H1 (cell line): Measurements from ENCODE around the gene MYO5B. TPM values are rescaled to one million over a fixed set of nuclear protein-coding genes. Genes with fewer than 3 reads are reported as not detected.

Experiments used
- CTCF ChIA-PET: fragments of 300-600 bp; sonication (Branson Sonifier 250); formaldehyde crosslinking; loops from one replicate; lab custom pipeline; 2021; ENCODE audit not compliant: partially characterized antibody; lab: Charles Lee
- POLR2A ChIA-PET: fragments of 300-600 bp; sonication (Branson Sonifier 250); formaldehyde crosslinking; loops from one replicate; lab custom pipeline; 2021; ENCODE audit warnings: inconsistent platforms; ENCODE audit not compliant: partially characterized antibody; lab: Charles Lee
- DNase-seq, 2 experiments: peaks; one replicate each; pipeline versions ENCODE4 v3.0.0 to v3.0.0-alpha.2; 2010 to 2022; ENCODE audit warnings: low spot score in 2 of 2, low read depth in 1 of 2, mixed read lengths in 1 of 2
- FAIRE-seq: peaks from 2 replicates; lab custom pipeline; 2011; peaks lifted over from hg19 to GRCh38; lab: Jason Lieb, UNC
- H2AFZ ChIP-seq: 2 replicates; pipeline ENCODE4 v1.8.1; 2012; ENCODE audit warnings: low read length, inconsistent platforms
- H2AK5ac ChIP-seq: 2 replicates; pipeline ENCODE4 v1.6.1; 2013; ENCODE audit warnings: low read depth, low read length
- H2BK120ac ChIP-seq: replicated peaks from 2 replicates; pipeline ENCODE3; 2013; ENCODE audit warnings: low read depth, low read length, inconsistent platforms
- H2BK12ac ChIP-seq: 2 replicates; pipeline ENCODE4 v1.6.1; 2013; ENCODE audit warnings: low read depth, low read length
- H2BK15ac ChIP-seq: 2 replicates; pipeline ENCODE4 v1.6.1; 2013; ENCODE audit warnings: low read length
- H2BK20ac ChIP-seq: 2 replicates; pipeline ENCODE4 v1.6.1; 2013; ENCODE audit warnings: low read length
- H2BK5ac ChIP-seq: 2 replicates; pipeline ENCODE4 v1.6.1; 2013; ENCODE audit warnings: low read depth, low read length
- H3K14ac ChIP-seq: 2 replicates; pipeline ENCODE4 v1.6.1; 2013; ENCODE audit warnings: inconsistent platforms; ENCODE audit not compliant: insufficient read length
- H3K18ac ChIP-seq: 2 replicates; pipeline ENCODE4 v1.6.1; 2013; ENCODE audit warnings: low read length; ENCODE audit errors: extremely low read depth
- H3K23ac ChIP-seq: 2 replicates; pipeline ENCODE4 v1.6.1; 2013; ENCODE audit warnings: inconsistent platforms; ENCODE audit not compliant: insufficient read length
- H3K23me2 ChIP-seq: 2 replicates; pipeline ENCODE4 v1.6.1; 2013; ENCODE audit warnings: low read depth, low read length
- H3K27ac ChIP-seq: 2 replicates; pipeline ENCODE4 v1.6.1; 2011; ENCODE audit warnings: low read depth, low read length, inconsistent platforms
- H3K27me3 ChIP-seq, 4 experiments: replicated peaks in 1 of 4; 1 replicate in 1 of 4; 2 replicates in 3 of 4; pipeline versions ENCODE4 v1.6.1 to v1.8.1; 2011 to 2013; ENCODE audit warnings: low read length in 3 of 4, mild to moderate bottlenecking in 3 of 4, inconsistent platforms in 2 of 4, mixed read lengths in 2 of 4, moderate library complexity in 1 of 4; ENCODE audit not compliant: control insufficient read depth in 3 of 4, insufficient read depth in 3 of 4; ENCODE audit errors: extremely low read depth in 1 of 4
- H3K36me3 ChIP-seq, 4 experiments: 2 replicates each; pipeline versions ENCODE4 v1.6.1 to v1.8.1; 2011 to 2013; ENCODE audit warnings: mild to moderate bottlenecking in 4 of 4, low read length in 3 of 4, moderate library complexity in 2 of 4, control low read depth in 1 of 4, inconsistent platforms in 1 of 4; ENCODE audit not compliant: insufficient read depth in 4 of 4, control insufficient read depth in 2 of 4
- H3K4ac ChIP-seq: replicated peaks from 2 replicates; pipeline ENCODE3; 2013; ENCODE audit warnings: low read length, low read depth, mixed read lengths, inconsistent platforms; ENCODE audit not compliant: insufficient read length
- H3K4me1 ChIP-seq, 4 experiments: replicated peaks in 1 of 4; 1 replicate in 1 of 4; 2 replicates in 3 of 4; pipeline versions ENCODE4 v1.6.1 to v1.8.1; 2011 to 2013; ENCODE audit warnings: low read length in 3 of 4, inconsistent platforms in 2 of 4, mixed read lengths in 1 of 4; ENCODE audit not compliant: insufficient read depth in 4 of 4, control insufficient read depth in 3 of 4
- H3K4me2 ChIP-seq, 2 experiments: 2 replicates each; pipeline versions ENCODE4 v1.6.1 to v1.8.1; 2011 to 2013; ENCODE audit warnings: low read depth in 2 of 2, low read length in 2 of 2, control low read depth in 1 of 2, inconsistent platforms in 1 of 2, mild to moderate bottlenecking in 1 of 2; ENCODE audit not compliant: insufficient read depth in 1 of 2
- H3K4me3 ChIP-seq, 4 experiments: fragments of 200-600, 300-600 bp in 1 of 4; sonication (generic), shearing (Covaris generic), sonication (Bioruptor Twin) in 1 of 4; 2 replicates each; pipeline versions ENCODE4 v1.5.1 to v1.8.1; 2011 to 2016; ENCODE audit warnings: low read length in 4 of 4, low read depth in 3 of 4, control low read depth in 2 of 4, inconsistent platforms in 2 of 4, mild to moderate bottlenecking in 2 of 4, mixed read lengths in 1 of 4, moderate library complexity in 1 of 4; ENCODE audit not compliant: insufficient read depth in 2 of 4; ENCODE audit errors: extremely low read depth in 1 of 4
- H3K56ac ChIP-seq: replicated peaks from 2 replicates; pipeline ENCODE3; 2013; ENCODE audit warnings: low read depth, mild to moderate bottlenecking, mixed read lengths, low read length, inconsistent platforms; ENCODE audit not compliant: insufficient read length
- H3K79me1 ChIP-seq: 2 replicates; pipeline ENCODE4 v1.6.1; 2013; ENCODE audit warnings: low read depth, low read length, control low read depth
- H3K79me2 ChIP-seq, 2 experiments: 2 replicates each; pipeline versions ENCODE4 v1.6.1 to v1.8.1; 2012 to 2013; ENCODE audit warnings: low read length in 2 of 2, mild to moderate bottlenecking in 2 of 2, inconsistent platforms in 1 of 2; ENCODE audit not compliant: insufficient read depth in 2 of 2, control insufficient read depth in 1 of 2
- H3K9ac ChIP-seq, 4 experiments: replicated peaks in 1 of 4; 1 replicate in 1 of 4; 2 replicates in 3 of 4; pipeline versions ENCODE4 v1.6.1 to v1.8.1; 2011 to 2013; ENCODE audit warnings: low read depth in 3 of 4, low read length in 3 of 4, control low read depth in 2 of 4, mild to moderate bottlenecking in 2 of 4, moderate library complexity in 2 of 4, inconsistent platforms in 1 of 4; ENCODE audit errors: extremely low read depth in 1 of 4
- H3K9me3 ChIP-seq, 2 experiments: 2 replicates each; pipeline versions ENCODE4 v1.6.1 to v1.8.1; 2012 to 2013; ENCODE audit warnings: mild to moderate bottlenecking in 2 of 2, moderate library complexity in 2 of 2, control low read depth in 1 of 2, inconsistent platforms in 1 of 2, low read depth in 1 of 2, low read length in 1 of 2, mixed read lengths in 1 of 2; ENCODE audit not compliant: insufficient read depth in 2 of 2
- H4K20me1 ChIP-seq, 2 experiments: replicated peaks in 1 of 2; 2 replicates each; pipeline versions ENCODE3 to v1.8.1; 2011 to 2013; ENCODE audit warnings: inconsistent platforms in 2 of 2, low read length in 2 of 2, mild to moderate bottlenecking in 1 of 2; ENCODE audit not compliant: insufficient read depth in 2 of 2, control insufficient read depth in 1 of 2
- H4K5ac ChIP-seq: 2 replicates; pipeline ENCODE4 v1.6.1; 2013; ENCODE audit warnings: low read length, low read depth, mixed read lengths, inconsistent platforms; ENCODE audit not compliant: insufficient read length
- H4K8ac ChIP-seq: 2 replicates; pipeline ENCODE4 v1.8.0; 2013; ENCODE audit warnings: mild to moderate bottlenecking, moderate library complexity, low read length, inconsistent platforms; ENCODE audit not compliant: insufficient read depth; ENCODE audit errors: extremely low read depth
- H4K91ac ChIP-seq: replicated peaks from 2 replicates; pipeline ENCODE3; 2013; ENCODE audit warnings: low read length, mixed read lengths, inconsistent platforms; ENCODE audit not compliant: insufficient read length
- BCL11A ChIP-seq, 2 experiments: IDR thresholded peaks; one replicate each; pipeline ENCODE4 v1.6.1; 2011; ENCODE audit warnings: low read depth in 2 of 2, low read length in 2 of 2, mild to moderate bottlenecking in 2 of 2
- CTCF ChIP-seq, 3 experiments: IDR thresholded peaks; 1 replicate in 2 of 3; 2 replicates in 1 of 3; pipeline versions ENCODE4 v1.5.1 to v1.6.1; 2011; ENCODE audit warnings: low read length in 3 of 3, mild to moderate bottlenecking in 3 of 3, inconsistent platforms in 2 of 3, low read depth in 1 of 3, moderate library complexity in 1 of 3; ENCODE audit not compliant: insufficient read depth in 1 of 3; ENCODE audit errors: control extremely low read depth in 1 of 3
- EGR1 ChIP-seq: IDR thresholded peaks from 2 replicates; pipeline ENCODE4 v1.6.1; 2011; ENCODE audit warnings: low read depth, low read length, borderline replicate concordance
- GTF2F1 ChIP-seq: IDR thresholded peaks from 2 replicates; pipeline ENCODE4 v1.6.1; 2012; ENCODE audit warnings: low read depth, low read length, improper control_type of control experiment, borderline replicate concordance
- RAD21 ChIP-seq, 2 experiments: IDR thresholded peaks in 1 of 2; conservative IDR thresholded peaks in 1 of 2; 2 replicates each; pipeline ENCODE4 v1.6.1; 2011; ENCODE audit warnings: low read depth in 2 of 2, low read length in 2 of 2, improper control_type of control experiment in 1 of 2, inconsistent platforms in 1 of 2, mild to moderate bottlenecking in 1 of 2, moderate library complexity in 1 of 2
- polyA plus RNA-seq, 7 experiments: library from polyadenylated mRNA; depleted of rRNA in 3 of 7; stranded (reverse) in 5 of 7; unstranded in 2 of 7; fragments of >200 nt in 5 of 7; fragments of 200-250 nt in 2 of 7; gene quantifications; 1 replicate in 5 of 7; 2 replicates in 1 of 7; 4 replicates in 1 of 7; pipeline versions ENCODE4 v1.2.1 to v1.2.3, GENCODE V29; 2011 to 2013; ENCODE audit warnings: missing spikeins in 2 of 7, mixed read lengths in 2 of 7
- total RNA-seq: library from RNA; stranded (reverse); fragmentation: NEBNext Ultra II Directional; extraction: Animal tissue kit (Norgen Biotek cat#: 25700); gene quantifications from 2 replicates; pipeline ENCODE4 v1.2.1, GENCODE V29; 2021

Gene MYO5B
- total and polyA plus RNA-seq, 2 of the 8 experiments (the other 6 are each of a cell fraction or from before 2014, with no cell fraction given) = 6.4 to 7.7 TPM

- H3K56ac ChIP-seq = no peak overlapping the region
- H3K4me3 ChIP-seq = no peak overlapping the region
- POLR2A ChIA-PET = no interaction called here
- no peaks in the 10 kb centered on the region for H3K79me1 ChIP-seq
- H3K9ac ChIP-seq = no peak overlapping the region
- H4K8ac ChIP-seq = no peak overlapping the region
- no peak for DNase-seq
- no peaks in the 10 kb centered on the region for H3K27me3 ChIP-seq
- no peak overlapping the region for H4K5ac ChIP-seq
- H3K4ac ChIP-seq = no peak overlapping the region
- CTCF ChIA-PET = interaction anchor here (1.0 to 6.1 kb wide), 11 partner anchors 12 to 300 kb away, joined by 3 to 30 read pairs (median 3); partner anchors contain the start of gene MYO5B
- TF ChIP-seq CTCF (IDR thresholded peaks at IDR 0.05; ENCODE audit: control extremely low read depth in 1 of 3, insufficient read depth in 1 of 3, low read depth in 1 of 3, low read length in 3 of 3) (peak in 1 of 3 experiments; percentile 8; a peak in 2 of 4 replicates), BCL11A (IDR thresholded peaks at IDR 0.05; ENCODE audit: low read depth in 2 of 2, low read length in 2 of 2) (no peak), RAD21 (IDR thresholded peaks at IDR 0.05 in 1 of 2, conservative IDR thresholded peaks at IDR 0.05 in 1 of 2; ENCODE audit: low read depth in 2 of 2, low read length in 2 of 2) (0 out of 4 replicates have a peak, but pooled peaks have one; percentile 9 to 16), GTF2F1 (no peak), EGR1 (no peak)
- no peaks in the 10 kb centered on the region for H3K36me3 ChIP-seq
- FAIRE-seq = no peak
- H3K18ac ChIP-seq = no peak overlapping the region
- H3K79me2 ChIP-seq = no peaks in the 10 kb centered on the region
- no peak overlapping the region for H2AFZ ChIP-seq
- H3K14ac ChIP-seq = no peak overlapping the region
- H3K4me2 ChIP-seq = no peak overlapping the region
- no peak overlapping the region for H2AK5ac ChIP-seq
- no peak overlapping the region for H4K91ac ChIP-seq
- no peaks in the 10 kb centered on the region for H3K23me2 ChIP-seq
- no peak overlapping the region for H2BK15ac ChIP-seq
- H4K20me1 ChIP-seq = no peaks in the 10 kb centered on the region
- H2BK5ac ChIP-seq = no peak overlapping the region
- no peak overlapping the region for H2BK12ac ChIP-seq
- no peak overlapping the region for H2BK120ac ChIP-seq
- no peaks in the 10 kb centered on the region for H3K9me3 ChIP-seq
- H3K23ac ChIP-seq = no peak overlapping the region
- H3K27ac ChIP-seq = no peak overlapping the region
- no peak overlapping the region for H2BK20ac ChIP-seq
- H3K4me1 ChIP-seq = no peaks in the 10 kb centered on the region
Measured at GRCh38 chr18:50057009-50057408, 137.9 kb downstream of the MYO5B start.
